ENCODE measurements around the gene MAGEB17. TPM values are rescaled to one million over a fixed set of nuclear protein-coding genes. Genes with fewer than 3 reads are reported as not detected.
"Not testable (repeated sequence)": the region's sequence is repeated elsewhere in the genome, so short reads cannot be mapped to it uniquely, and the experiment has no call there.

MAGEB17 gene
- total and polyA plus RNA-seq, 3 donors from 2014 or later, result 2.0 to 4.1 (median 3.7) TPM

- DNase-seq, result no peak
- no peaks in the 10 kb centered on the region for H3K4me1 ChIP-seq
- intact Hi-C loops (cut with DNase I; ENCODE audit: low total_unique reads), result no loop called here
- no peaks in the 10 kb centered on the region for H3K36me3 ChIP-seq (ENCODE audit: low read depth, missing control alignments)
- TF ChIP-seq POLR2A (IDR thresholded peaks at IDR 0.05) (no peak), CTCF (IDR thresholded peaks at IDR 0.05) (no peak)
- H3K9me3 ChIP-seq, result no peaks in the 10 kb centered on the region
- no peak overlapping the region for H3K4me3 ChIP-seq
- no peak overlapping the region for H3K27ac ChIP-seq
- 74 to 76% methylated on average over 3 of the region's 3 CpGs for WGBS, 2 donors
- no peaks in the 10 kb centered on the region for H3K27me3 ChIP-seq
Measured at GRCh38 chrX:16175329-16176061, 8.2 kb downstream of the MAGEB17 start.

GRCh38 chrX:16177260-16177659 is 10.0 kb downstream of the MAGEB17 start:
- Histone ChIP-seq H3K36me3 (ENCODE audit: low read depth, missing control alignments) (no peaks in the 10 kb centered on the region), H3K27me3 (no peaks in the 10 kb centered on the region), H3K9me3 (no peaks in the 10 kb centered on the region), H3K4me3 (no peak overlapping the region), H3K4me1 (no peaks in the 10 kb centered on the region), H3K27ac (no peak overlapping the region)
- WGBS, 2 donors, result 61 to 77% methylated on average over 2 of the region's 2 CpGs
- DNase-seq, result no peak
- intact Hi-C loops (cut with DNase I; ENCODE audit: low total_unique reads), result no loop called here
- TF ChIP-seq POLR2A (IDR thresholded peaks at IDR 0.05) (no peak), CTCF (IDR thresholded peaks at IDR 0.05) (no peak)

DNA sequence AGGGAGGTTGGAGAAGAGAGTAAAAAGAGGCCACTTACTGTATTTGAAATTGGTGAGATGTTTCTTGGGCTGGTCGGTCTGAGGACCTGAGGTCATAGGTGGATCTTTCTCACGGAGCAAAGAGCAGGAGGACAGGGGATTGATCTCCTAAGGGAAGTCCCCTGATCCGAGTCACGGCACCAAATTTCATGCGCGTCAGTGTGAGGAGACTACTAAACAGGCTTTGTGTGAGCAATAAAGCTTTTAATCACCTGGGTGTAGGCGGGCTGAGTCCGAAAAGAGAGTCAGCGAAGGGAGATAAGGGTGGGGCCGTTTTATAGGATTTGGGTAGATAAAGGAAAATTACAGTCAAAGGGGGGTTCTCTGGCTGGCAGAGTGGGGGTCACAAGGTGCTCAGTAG is 16.6 kb downstream of the MAGEB17 start:
- WGBS, 2 donors, result 79 to 82% methylated on average over 10 of the region's 10 CpGs
- H3K27me3 ChIP-seq; H3K4me3 ChIP-seq; intact Hi-C loops (cut with DNase I; ENCODE audit: low total_unique reads); H3K27ac ChIP-seq; H3K36me3 ChIP-seq (ENCODE audit: low read depth, missing control alignments); H3K4me1 ChIP-seq; H3K9me3 ChIP-seq; DNase-seq: not testable (repeated sequence)

GRCh38 chrX:16185725-16186136 is 18.4 kb downstream of the MAGEB17 start:
- TF ChIP-seq CTCF (IDR thresholded peaks at IDR 0.05) (no peak), POLR2A (IDR thresholded peaks at IDR 0.05) (no peak)
- DNase-seq, result no peak

DNA sequence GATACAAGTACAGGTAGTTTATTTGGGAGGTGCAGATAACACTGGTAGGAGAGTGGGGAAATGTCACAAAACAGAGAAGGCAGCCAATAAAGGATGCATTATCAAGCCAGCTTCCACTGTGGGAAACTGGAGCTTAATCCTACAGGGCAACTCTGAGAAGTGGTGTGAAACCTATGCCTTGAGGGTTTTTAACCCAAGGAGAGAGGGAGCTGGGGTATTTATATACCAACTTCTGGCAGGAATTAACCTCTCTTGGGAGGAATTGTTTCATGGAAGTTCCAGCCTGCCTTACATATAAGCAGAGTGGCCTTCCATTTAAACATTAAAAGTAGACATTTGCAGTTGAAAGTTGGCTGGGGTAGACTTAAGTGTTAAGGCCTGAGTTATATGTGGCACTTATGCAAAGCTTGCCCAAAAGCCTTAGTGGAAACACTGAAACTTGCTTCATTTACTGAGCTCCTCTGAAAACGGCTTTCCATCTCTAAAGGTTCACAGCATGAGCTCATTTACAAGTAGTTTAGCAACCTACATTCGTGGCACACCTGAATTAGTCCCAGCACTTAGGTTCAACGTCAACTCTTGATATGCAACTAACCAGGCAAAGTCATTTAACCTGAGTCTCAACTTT is 19.2 kb downstream of the MAGEB17 start:
- H3K36me3 ChIP-seq (ENCODE audit: low read depth, missing control alignments), result no peaks in the 10 kb centered on the region
- intact Hi-C loops (cut with DNase I; ENCODE audit: low total_unique reads), result no loop called here

More at GRCh38 chrX:16185725-16186136, 18.4 kb downstream of the MAGEB17 start:
- Histone ChIP-seq H3K27ac (no peak overlapping the region), H3K9me3 (no peaks in the 10 kb centered on the region), H3K4me3 (no peak overlapping the region), H3K4me1 (no peaks in the 10 kb centered on the region), H3K27me3 (no peaks in the 10 kb centered on the region), H3K36me3 (ENCODE audit: low read depth, missing control alignments) (no peaks in the 10 kb centered on the region)
- 40 to 58% methylated on average over 1 to 2 of the region's 2 CpGs for WGBS, 2 donors
- intact Hi-C loops (cut with DNase I; ENCODE audit: low total_unique reads), result no loop called here

More for the DNA sequence above, 19.2 kb downstream of the MAGEB17 start:
- TF ChIP-seq POLR2A (IDR thresholded peaks at IDR 0.05) (no peak), CTCF (IDR thresholded peaks at IDR 0.05) (no peak)
- WGBS, 2 donors, result 65 to 68% methylated on average over 3 of the region's 3 CpGs
- Histone ChIP-seq H3K9me3 (no peaks in the 10 kb centered on the region), H3K27ac (no peak overlapping the region), H3K4me1 (no peaks in the 10 kb centered on the region), H3K4me3 (no peak overlapping the region), H3K27me3 (no peaks in the 10 kb centered on the region)
- DNase-seq, result no peak

Data from testis (tissue), 3 donors.